H1 (cell line): Measurements from ENCODE around the gene CEP41. TPM values are rescaled to one million over a fixed set of nuclear protein-coding genes. Genes with fewer than 3 reads are reported as not detected.
A peak's percentile ranks its signal among the peaks of the same experiment; 100 is the strongest.

Experiments
- CTCF ChIA-PET: fragments of 300-600 bp; sonication (Branson Sonifier 250); formaldehyde crosslinking; loops from one replicate; lab custom pipeline; 2021; ENCODE audit not compliant: partially characterized antibody; lab: Charles Lee
- POLR2A ChIA-PET: fragments of 300-600 bp; sonication (Branson Sonifier 250); formaldehyde crosslinking; loops from one replicate; lab custom pipeline; 2021; ENCODE audit warnings: inconsistent platforms; ENCODE audit not compliant: partially characterized antibody; lab: Charles Lee
- DNase-seq, 2 experiments: peaks; one replicate each; pipeline versions ENCODE4 v3.0.0 to v3.0.0-alpha.2; 2010 to 2022; ENCODE audit warnings: low spot score in 2 of 2, low read depth in 1 of 2, mixed read lengths in 1 of 2
- FAIRE-seq: peaks from 2 replicates; lab custom pipeline; 2011; peaks lifted over from hg19 to GRCh38; lab: Jason Lieb, UNC
- H2AFZ ChIP-seq: 2 replicates; pipeline ENCODE4 v1.8.1; 2012; ENCODE audit warnings: low read length, inconsistent platforms
- H2AK5ac ChIP-seq: 2 replicates; pipeline ENCODE4 v1.6.1; 2013; ENCODE audit warnings: low read depth, low read length
- H2BK120ac ChIP-seq: replicated peaks from 2 replicates; pipeline ENCODE3; 2013; ENCODE audit warnings: low read depth, low read length, inconsistent platforms
- H2BK12ac ChIP-seq: 2 replicates; pipeline ENCODE4 v1.6.1; 2013; ENCODE audit warnings: low read depth, low read length
- H2BK15ac ChIP-seq: 2 replicates; pipeline ENCODE4 v1.6.1; 2013; ENCODE audit warnings: low read length
- H2BK20ac ChIP-seq: 2 replicates; pipeline ENCODE4 v1.6.1; 2013; ENCODE audit warnings: low read length
- H2BK5ac ChIP-seq: 2 replicates; pipeline ENCODE4 v1.6.1; 2013; ENCODE audit warnings: low read depth, low read length
- H3K14ac ChIP-seq: 2 replicates; pipeline ENCODE4 v1.6.1; 2013; ENCODE audit warnings: inconsistent platforms; ENCODE audit not compliant: insufficient read length
- H3K18ac ChIP-seq: 2 replicates; pipeline ENCODE4 v1.6.1; 2013; ENCODE audit warnings: low read length; ENCODE audit errors: extremely low read depth
- H3K23ac ChIP-seq: 2 replicates; pipeline ENCODE4 v1.6.1; 2013; ENCODE audit warnings: inconsistent platforms; ENCODE audit not compliant: insufficient read length
- H3K23me2 ChIP-seq: 2 replicates; pipeline ENCODE4 v1.6.1; 2013; ENCODE audit warnings: low read depth, low read length
- H3K27ac ChIP-seq: 2 replicates; pipeline ENCODE4 v1.6.1; 2011; ENCODE audit warnings: low read depth, low read length, inconsistent platforms
- H3K27me3 ChIP-seq, 4 experiments: replicated peaks in 1 of 4; 1 replicate in 1 of 4; 2 replicates in 3 of 4; pipeline versions ENCODE4 v1.6.1 to v1.8.1; 2011 to 2013; ENCODE audit warnings: low read length in 3 of 4, mild to moderate bottlenecking in 3 of 4, inconsistent platforms in 2 of 4, mixed read lengths in 2 of 4, moderate library complexity in 1 of 4; ENCODE audit not compliant: control insufficient read depth in 3 of 4, insufficient read depth in 3 of 4; ENCODE audit errors: extremely low read depth in 1 of 4
- H3K36me3 ChIP-seq, 4 experiments: 2 replicates each; pipeline versions ENCODE4 v1.6.1 to v1.8.1; 2011 to 2013; ENCODE audit warnings: mild to moderate bottlenecking in 4 of 4, low read length in 3 of 4, moderate library complexity in 2 of 4, control low read depth in 1 of 4, inconsistent platforms in 1 of 4; ENCODE audit not compliant: insufficient read depth in 4 of 4, control insufficient read depth in 2 of 4
- H3K4ac ChIP-seq: replicated peaks from 2 replicates; pipeline ENCODE3; 2013; ENCODE audit warnings: low read length, low read depth, mixed read lengths, inconsistent platforms; ENCODE audit not compliant: insufficient read length
- H3K4me1 ChIP-seq, 4 experiments: replicated peaks in 1 of 4; 1 replicate in 1 of 4; 2 replicates in 3 of 4; pipeline versions ENCODE4 v1.6.1 to v1.8.1; 2011 to 2013; ENCODE audit warnings: low read length in 3 of 4, inconsistent platforms in 2 of 4, mixed read lengths in 1 of 4; ENCODE audit not compliant: insufficient read depth in 4 of 4, control insufficient read depth in 3 of 4
- H3K4me2 ChIP-seq, 2 experiments: 2 replicates each; pipeline versions ENCODE4 v1.6.1 to v1.8.1; 2011 to 2013; ENCODE audit warnings: low read depth in 2 of 2, low read length in 2 of 2, control low read depth in 1 of 2, inconsistent platforms in 1 of 2, mild to moderate bottlenecking in 1 of 2; ENCODE audit not compliant: insufficient read depth in 1 of 2
- H3K4me3 ChIP-seq, 4 experiments: fragments of 200-600, 300-600 bp in 1 of 4; sonication (generic), shearing (Covaris generic), sonication (Bioruptor Twin) in 1 of 4; 2 replicates each; pipeline versions ENCODE4 v1.5.1 to v1.8.1; 2011 to 2016; ENCODE audit warnings: low read length in 4 of 4, low read depth in 3 of 4, control low read depth in 2 of 4, inconsistent platforms in 2 of 4, mild to moderate bottlenecking in 2 of 4, mixed read lengths in 1 of 4, moderate library complexity in 1 of 4; ENCODE audit not compliant: insufficient read depth in 2 of 4; ENCODE audit errors: extremely low read depth in 1 of 4
- H3K56ac ChIP-seq: replicated peaks from 2 replicates; pipeline ENCODE3; 2013; ENCODE audit warnings: low read depth, mild to moderate bottlenecking, mixed read lengths, low read length, inconsistent platforms; ENCODE audit not compliant: insufficient read length
- H3K79me1 ChIP-seq: 2 replicates; pipeline ENCODE4 v1.6.1; 2013; ENCODE audit warnings: low read depth, low read length, control low read depth
- H3K79me2 ChIP-seq, 2 experiments: 2 replicates each; pipeline versions ENCODE4 v1.6.1 to v1.8.1; 2012 to 2013; ENCODE audit warnings: low read length in 2 of 2, mild to moderate bottlenecking in 2 of 2, inconsistent platforms in 1 of 2; ENCODE audit not compliant: insufficient read depth in 2 of 2, control insufficient read depth in 1 of 2
- H3K9ac ChIP-seq, 4 experiments: replicated peaks in 1 of 4; 1 replicate in 1 of 4; 2 replicates in 3 of 4; pipeline versions ENCODE4 v1.6.1 to v1.8.1; 2011 to 2013; ENCODE audit warnings: low read depth in 3 of 4, low read length in 3 of 4, control low read depth in 2 of 4, mild to moderate bottlenecking in 2 of 4, moderate library complexity in 2 of 4, inconsistent platforms in 1 of 4; ENCODE audit errors: extremely low read depth in 1 of 4
- H3K9me3 ChIP-seq, 2 experiments: 2 replicates each; pipeline versions ENCODE4 v1.6.1 to v1.8.1; 2012 to 2013; ENCODE audit warnings: mild to moderate bottlenecking in 2 of 2, moderate library complexity in 2 of 2, control low read depth in 1 of 2, inconsistent platforms in 1 of 2, low read depth in 1 of 2, low read length in 1 of 2, mixed read lengths in 1 of 2; ENCODE audit not compliant: insufficient read depth in 2 of 2
- H4K20me1 ChIP-seq, 2 experiments: replicated peaks in 1 of 2; 2 replicates each; pipeline versions ENCODE3 to v1.8.1; 2011 to 2013; ENCODE audit warnings: inconsistent platforms in 2 of 2, low read length in 2 of 2, mild to moderate bottlenecking in 1 of 2; ENCODE audit not compliant: insufficient read depth in 2 of 2, control insufficient read depth in 1 of 2
- H4K5ac ChIP-seq: 2 replicates; pipeline ENCODE4 v1.6.1; 2013; ENCODE audit warnings: low read length, low read depth, mixed read lengths, inconsistent platforms; ENCODE audit not compliant: insufficient read length
- H4K8ac ChIP-seq: 2 replicates; pipeline ENCODE4 v1.8.0; 2013; ENCODE audit warnings: mild to moderate bottlenecking, moderate library complexity, low read length, inconsistent platforms; ENCODE audit not compliant: insufficient read depth; ENCODE audit errors: extremely low read depth
- H4K91ac ChIP-seq: replicated peaks from 2 replicates; pipeline ENCODE3; 2013; ENCODE audit warnings: low read length, mixed read lengths, inconsistent platforms; ENCODE audit not compliant: insufficient read length
- ZNF274 ChIP-seq: IDR thresholded peaks from 2 replicates; pipeline ENCODE4 v1.7.0; 2012; ENCODE audit warnings: low read length, borderline replicate concordance; ENCODE audit errors: extremely low read depth
- WGBS, 2 experiments: shearing (Covaris generic) in 1 of 2; methylation state at CpG; one replicate each; pipeline versions ENCODE4 v1.1.6 to v1.1.7; 2013 to 2015; ENCODE audit warnings: low lambda C conversion rate in 2 of 2, mixed read lengths in 2 of 2, inconsistent platforms in 1 of 2, low coverage in 1 of 2, missing lambda C conversion rate in 1 of 2; ENCODE audit not compliant: insufficient replicate concordance in 2 of 2, insufficient coverage in 1 of 2, insufficient read length in 1 of 2; ENCODE audit errors: extremely low coverage in 1 of 2, missing lambda C conversion rate in 1 of 2; 5-methylcytosine and 5-hydroxymethylcytosine counted together
- polyA plus RNA-seq, 7 experiments: library from polyadenylated mRNA; depleted of rRNA in 3 of 7; stranded (reverse) in 5 of 7; unstranded in 2 of 7; fragments of >200 nt in 5 of 7; fragments of 200-250 nt in 2 of 7; gene quantifications; 1 replicate in 5 of 7; 2 replicates in 1 of 7; 4 replicates in 1 of 7; pipeline versions ENCODE4 v1.2.1 to v1.2.3, GENCODE V29; 2011 to 2013; ENCODE audit warnings: missing spikeins in 2 of 7, mixed read lengths in 2 of 7
- total RNA-seq: library from RNA; stranded (reverse); fragmentation: NEBNext Ultra II Directional; extraction: Animal tissue kit (Norgen Biotek cat#: 25700); gene quantifications from 2 replicates; pipeline ENCODE4 v1.2.1, GENCODE V29; 2021

The CEP41 gene
- total and polyA plus RNA-seq, 2 of the 8 experiments (the other 6 are each of a cell fraction or from before 2014, with no cell fraction given): 9.3 to 12.8 TPM

GRCh38 chr7:130349911-130350782 lies 90.7 kb downstream of the CEP41 start:
- TF ChIP-seq ZNF274: no peak
- TF ChIP-seq, all 59 proteins: peak for 0
- Histone ChIP-seq H2AK5ac (no peak overlapping the region), H3K79me2 (no peaks in the 10 kb centered on the region), H3K9ac (no peak overlapping the region), H3K56ac (no peak overlapping the region), H3K23ac (no peak overlapping the region), H3K79me1 (no peaks in the 10 kb centered on the region), H4K8ac (no peak overlapping the region), H3K18ac (no peak overlapping the region; the same call in 1 of the 2 replicates), H2BK120ac (no peak overlapping the region), H2BK5ac (no peak overlapping the region), H3K27ac (no peak overlapping the region), H3K36me3 (no peaks in the 10 kb centered on the region), H2BK12ac (0 out of 2 replicates have a peak overlapping the region, but pooled peaks have one; percentile 14), H3K23me2 (no peaks in the 10 kb centered on the region), H3K27me3 (no peaks in the 10 kb centered on the region), H4K91ac (no peak overlapping the region), H2BK15ac (0 out of 2 replicates have a peak overlapping the region, but pooled peaks have one; percentile 88), H3K9me3 (no peaks in the 10 kb centered on the region), H4K5ac (no peak overlapping the region), H3K4me2 (no peak overlapping the region), H3K4me3 (no peak overlapping the region), H3K14ac (no peak overlapping the region), H3K4me1 (peaks cover 2 to 14% (median 9%) of the 10 kb centered on the region in 4 experiments), H2BK20ac (no peak overlapping the region), H4K20me1 (no peaks in the 10 kb centered on the region), H3K4ac (no peak overlapping the region), H2AFZ (no peak overlapping the region)
- CTCF ChIA-PET: interaction anchor here (1.0 to 1.7 kb wide), 4 partner anchors 14 to 31 kb away, joined by 3 to 5 read pairs (median 3); no protein-coding TSS in a partner anchor
- 79% methylated on average over 16 of the region's 16 CpGs; no CpG with 5 or more reads in 1 of the 2 experiments for WGBS, 2 experiments
- POLR2A ChIA-PET: interaction anchor here (0.6 kb wide), 1 partner anchor 15 kb away, joined by 3 read pairs; no protein-coding TSS in a partner anchor
- DNase-seq (no peak), FAIRE-seq (no peak)
